ENCODE measurements around the gene SH3BP5.

The SH3BP5 gene

GRCh38 chr3:15319575-15319974, 12.8 kb downstream of the SH3BP5 start:
- DNase-seq (ENCODE audit: low spot score), result no peak
- ChIA-PET CTCF (no interaction called here), POLR2A (ENCODE audit: low non-redundant PET) (no interaction called here)
- H3K27ac ChIP-seq, result peak overlapping the region; percentile 53; the same call in 1 of the 2 replicates
- TF ChIP-seq CTCF (conservative IDR thresholded peaks at IDR 0.05; ENCODE audit: low read depth), result no peak

GRCh38 chr3:15319136-15319535, 13.2 kb downstream of the SH3BP5 start:
- ChIA-PET CTCF (no interaction called here), POLR2A (ENCODE audit: low non-redundant PET) (no interaction called here)
- TF ChIP-seq CTCF (conservative IDR thresholded peaks at IDR 0.05; ENCODE audit: low read depth), result no peak
- H3K27ac ChIP-seq, result no peak overlapping the region
- no peak for DNase-seq (ENCODE audit: low spot score)

- POLR2A ChIA-PET (ENCODE audit: low non-redundant PET), result no interaction called here
- no peak overlapping the region for H3K27ac ChIP-seq
- no peak for DNase-seq (ENCODE audit: low spot score)
- no peak for TF ChIP-seq CTCF (conservative IDR thresholded peaks at IDR 0.05; ENCODE audit: low read depth)
- CTCF ChIA-PET, result no interaction called here
These were observed 13.7 kb downstream of the SH3BP5 start for GRCh38 chr3:15318661-15319060.

- ChIA-PET CTCF (no interaction called here), POLR2A (ENCODE audit: low non-redundant PET) (no interaction called here)
- no peak overlapping the region for H3K27ac ChIP-seq
- no peak for DNase-seq (ENCODE audit: low spot score)
- TF ChIP-seq CTCF (conservative IDR thresholded peaks at IDR 0.05; ENCODE audit: low read depth), result no peak
These were observed 15.4 kb downstream of the SH3BP5 start for GRCh38 chr3:15316998-15317435.

- ChIA-PET POLR2A (ENCODE audit: low non-redundant PET) (no interaction called here), CTCF (no interaction called here)
- no peak for DNase-seq (ENCODE audit: low spot score)
- H3K27ac ChIP-seq, result no peak overlapping the region
- no peak for TF ChIP-seq CTCF (conservative IDR thresholded peaks at IDR 0.05; ENCODE audit: low read depth)
These were observed 17.4 kb downstream of the SH3BP5 start for GRCh38 chr3:15315003-15315402.

GRCh38 chr3:15314276-15314675, 18.1 kb downstream of the SH3BP5 start:
- CTCF ChIA-PET, result no interaction called here
- DNase-seq (ENCODE audit: low spot score), result no peak
- TF ChIP-seq CTCF (conservative IDR thresholded peaks at IDR 0.05; ENCODE audit: low read depth), result no peak
- no peak overlapping the region for H3K27ac ChIP-seq
- POLR2A ChIA-PET (ENCODE audit: low non-redundant PET), result no interaction called here

- no peak overlapping the region for H3K27ac ChIP-seq
- TF ChIP-seq CTCF (conservative IDR thresholded peaks at IDR 0.05; ENCODE audit: low read depth), result no peak
- CTCF ChIA-PET, result no interaction called here
- POLR2A ChIA-PET (ENCODE audit: low non-redundant PET), result no interaction called here
- no peak for DNase-seq (ENCODE audit: low spot score)
These were observed 18.9 kb downstream of the SH3BP5 start for GRCh38 chr3:15313461-15313860.
